ENCODE results near the gene CRELD1. TPM values are rescaled to one million over a fixed set of nuclear protein-coding genes. Genes with fewer than 3 reads are reported as not detected.
A peak's percentile ranks its signal among the peaks of the same experiment; 100 is the strongest.

The CRELD1 gene
- total and polyA plus RNA-seq, 2 of the 13 experiments (the other 11 are each of a cell fraction or from before 2014, with no cell fraction given): 27.1 to 61.9 TPM

GRCh38 chr3:9898467-9899241, 35.0 kb upstream of the CRELD1 start (continued):
- TF ChIP-seq E2F2 (CRISPR knock-in tag; IDR thresholded peaks at IDR 0.05; ENCODE audit: borderline replicate concordance) (no peak), SETDB1 (CRISPR knock-in tag; IDR thresholded peaks at IDR 0.05; ENCODE audit: borderline replicate concordance) (no peak), MYC (CRISPR knock-in tag; IDR thresholded peaks at IDR 0.05; ENCODE audit: borderline replicate concordance) (peak; percentile 29; the same call in 1 of the 2 replicates), ZNF772 (CRISPR knock-in tag; IDR thresholded peaks at IDR 0.05) (no peak), ZNF616 (CRISPR knock-in tag; IDR thresholded peaks at IDR 0.05; ENCODE audit: low read depth) (no peak), RCOR2 (CRISPR knock-in tag; IDR thresholded peaks at IDR 0.05) (peak; percentile 73; the same call in 1 of the 2 replicates), HNF4A (CRISPR knock-in tag; IDR thresholded peaks at IDR 0.05) (peak; percentile 78), ZNF512 (CRISPR knock-in tag; IDR thresholded peaks at IDR 0.05) (no peak; the same call in 1 of the 2 replicates), ATF4 (CRISPR knock-in tag; IDR thresholded peaks at IDR 0.05) (0 out of 4 replicates have a peak, but pooled peaks of 1 of the 2 experiments have one; percentile 5), ZNF607 (CRISPR knock-in tag; IDR thresholded peaks at IDR 0.05; ENCODE audit: borderline replicate concordance) (0 out of 2 replicates have a peak, but pooled peaks have one; percentile 32), ZNF749 (CRISPR knock-in tag; IDR thresholded peaks at IDR 0.05; ENCODE audit: borderline replicate concordance) (peak; percentile 51; the same call in 1 of the 2 replicates), ZNF646 (CRISPR knock-in tag; IDR thresholded peaks at IDR 0.05) (peak; percentile 82), ZSCAN9 (CRISPR knock-in tag; IDR thresholded peaks at IDR 0.05; ENCODE audit: borderline replicate concordance) (no peak), SAP130 (CRISPR knock-in tag; IDR thresholded peaks at IDR 0.05; ENCODE audit: low read depth) (peak; percentile 23; the same call in 1 of the 2 replicates), SP5 (CRISPR knock-in tag; IDR thresholded peaks at IDR 0.05; ENCODE audit: borderline replicate concordance, low read depth) (0 out of 2 replicates have a peak, but pooled peaks have one; percentile 14), ZNF709 (CRISPR knock-in tag; IDR thresholded peaks at IDR 0.05) (0 out of 2 replicates have a peak, but pooled peaks have one; percentile 18)
